ENCODE data around the gene WDR59.

GRCh38 chr16:74892574-74893461 is 92.1 kb downstream of the WDR59 start:
- TF ChIP-seq CTCF (IDR thresholded peaks at IDR 0.05): no peak
- no peak for TF ChIP-seq POLR2A (IDR thresholded peaks at IDR 0.05)
